ENCODE data around the gene INPP1. TPM values are rescaled to one million over a fixed set of nuclear protein-coding genes. Genes with fewer than 3 reads are reported as not detected.

Gene INPP1
- total and polyA plus RNA-seq, 4 donors = 18.5 to 43.1 (median 35.7) TPM

- intact Hi-C loops (cut with DNase I) = no loop called here
- ATAC-seq (ENCODE audit: low FRiP score) (no peak), DNase-seq (no peak)
- H3K4me1 ChIP-seq (ENCODE audit: control insufficient read depth in 1 of 2, insufficient read depth in 2 of 2, low read length in 2 of 2) = no peaks in the 10 kb centered on the region
- no peaks in the 10 kb centered on the region for H3K36me3 ChIP-seq (ENCODE audit: control insufficient read depth in 1 of 2, insufficient read depth in 2 of 2, low read length in 1 of 2)
- no peaks in the 10 kb centered on the region for H3K27me3 ChIP-seq (ENCODE audit: control insufficient read depth in 1 of 2, insufficient read depth in 2 of 2, low read length in 1 of 2)
- WGBS, 2 donors = 97 to 98% methylated on average over 4 of the region's 4 CpGs
- H3K27ac ChIP-seq (ENCODE audit: low read depth in 1 of 2, low read length in 2 of 2) = no peak overlapping the region
- H3K4me3 ChIP-seq (ENCODE audit: low read length in 2 of 2) = no peak overlapping the region
- H3K9me3 ChIP-seq (ENCODE audit: control insufficient read depth, low read length) = no peaks in the 10 kb centered on the region
Observed at GRCh38 chr2:190415251-190415650, 71.9 kb downstream of the INPP1 start.

- Histone ChIP-seq H3K36me3 (ENCODE audit: control insufficient read depth in 1 of 2, insufficient read depth in 2 of 2, low read length in 1 of 2) (no peaks in the 10 kb centered on the region), H3K4me3 (ENCODE audit: low read length in 2 of 2) (no peak overlapping the region), H3K9me3 (ENCODE audit: control insufficient read depth, low read length) (no peaks in the 10 kb centered on the region), H3K27ac (ENCODE audit: low read depth in 1 of 2, low read length in 2 of 2) (no peak overlapping the region), H3K4me1 (ENCODE audit: control insufficient read depth in 1 of 2, insufficient read depth in 2 of 2, low read length in 2 of 2) (no peaks in the 10 kb centered on the region), H3K27me3 (ENCODE audit: control insufficient read depth in 1 of 2, insufficient read depth in 2 of 2, low read length in 1 of 2) (no peaks in the 10 kb centered on the region)
- intact Hi-C loops (cut with DNase I) = no loop called here
- 88 to 94% methylated on average over 2 of the region's 2 CpGs for WGBS, 2 donors
- no peak for DNase-seq
- no peak for ATAC-seq (ENCODE audit: low FRiP score)
Observed at GRCh38 chr2:190415794-190416775, 72.7 kb downstream of the INPP1 start.

- H3K27me3 ChIP-seq (ENCODE audit: control insufficient read depth in 1 of 2, insufficient read depth in 2 of 2, low read length in 1 of 2) = no peaks in the 10 kb centered on the region
- DNase-seq (no peak), ATAC-seq (ENCODE audit: low FRiP score) (no peak)
- 89 to 92% methylated on average over 9 of the region's 9 CpGs for WGBS, 2 donors
- no peak overlapping the region for H3K27ac ChIP-seq (ENCODE audit: low read depth in 1 of 2, low read length in 2 of 2)
- H3K4me1 ChIP-seq (ENCODE audit: control insufficient read depth in 1 of 2, insufficient read depth in 2 of 2, low read length in 2 of 2) = no peaks in the 10 kb centered on the region
- H3K4me3 ChIP-seq (ENCODE audit: low read length in 2 of 2) = no peak overlapping the region
- H3K36me3 ChIP-seq (ENCODE audit: control insufficient read depth in 1 of 2, insufficient read depth in 2 of 2, low read length in 1 of 2) = no peaks in the 10 kb centered on the region
- no peaks in the 10 kb centered on the region for H3K9me3 ChIP-seq (ENCODE audit: control insufficient read depth, low read length)
- intact Hi-C loops (cut with DNase I) = no loop called here
Observed at GRCh38 chr2:190417045-190417842, 73.9 kb downstream of the INPP1 start.

- Histone ChIP-seq H3K4me1 (ENCODE audit: control insufficient read depth in 1 of 2, insufficient read depth in 2 of 2, low read length in 2 of 2) (no peaks in the 10 kb centered on the region), H3K36me3 (ENCODE audit: control insufficient read depth in 1 of 2, insufficient read depth in 2 of 2, low read length in 1 of 2) (no peaks in the 10 kb centered on the region), H3K9me3 (ENCODE audit: control insufficient read depth, low read length) (no peaks in the 10 kb centered on the region), H3K27ac (ENCODE audit: low read depth in 1 of 2, low read length in 2 of 2) (no peak overlapping the region), H3K27me3 (ENCODE audit: control insufficient read depth in 1 of 2, insufficient read depth in 2 of 2, low read length in 1 of 2) (no peaks in the 10 kb centered on the region), H3K4me3 (ENCODE audit: low read length in 2 of 2) (no peak overlapping the region)
- 80 to 86% methylated on average over 1 of the region's 1 CpG for WGBS, 2 donors
- no peak for DNase-seq
- intact Hi-C loops (cut with DNase I) = no loop called here
- no peak for ATAC-seq (ENCODE audit: low FRiP score)
Observed at GRCh38 chr2:190418727-190419126, 75.3 kb downstream of the INPP1 start.

- Histone ChIP-seq H3K27ac (ENCODE audit: low read depth in 1 of 2, low read length in 2 of 2) (no peak overlapping the region), H3K4me1 (ENCODE audit: control insufficient read depth in 1 of 2, insufficient read depth in 2 of 2, low read length in 2 of 2) (no peaks in the 10 kb centered on the region), H3K27me3 (ENCODE audit: control insufficient read depth in 1 of 2, insufficient read depth in 2 of 2, low read length in 1 of 2) (no peaks in the 10 kb centered on the region), H3K9me3 (ENCODE audit: control insufficient read depth, low read length) (no peaks in the 10 kb centered on the region), H3K36me3 (ENCODE audit: control insufficient read depth in 1 of 2, insufficient read depth in 2 of 2, low read length in 1 of 2) (no peaks in the 10 kb centered on the region), H3K4me3 (ENCODE audit: low read length in 2 of 2) (no peak overlapping the region)
- DNase-seq (no peak), ATAC-seq (ENCODE audit: low FRiP score) (no peak)
- intact Hi-C loops (cut with DNase I) = no loop called here
- 74 to 79% methylated on average over 1 of the region's 1 CpG for WGBS, 2 donors
Observed at GRCh38 chr2:190420801-190421200, 77.4 kb downstream of the INPP1 start.

Other genes starting within 250 kb of the INPP1 start
- gene HIBCH, start 23.8 kb upstream of the INPP1 start, total RNA-seq = 10 to 100 TPM; 50.1 to 51.5 TPM
- 10 to 100 TPM; 28.9 to 34.6 TPM for gene HIBCH, start 23.8 kb upstream of the INPP1 start, polyA plus RNA-seq
- 10 to 100 TPM; 20.4 to 21.5 TPM for gene MFSD6, start 64.8 kb downstream of the INPP1 start, total RNA-seq
- gene MFSD6, start 64.8 kb downstream of the INPP1 start, polyA plus RNA-seq = 10 to 100 TPM; 10.1 to 13.3 TPM
- 1 to 10 TPM; 8.0 to 8.6 TPM for gene NEMP2, start 191.1 kb downstream of the INPP1 start, total RNA-seq
- gene NEMP2, start 191.1 kb downstream of the INPP1 start, polyA plus RNA-seq = 1 to 10 TPM in 1 of 2 donors, under 1 TPM in 1; 0.88 to 3.1 TPM

Measured in aorta (tissue), 5 donors.